Keratinocyte (primary cell): ENCODE measurements around the gene C14orf119. TPM values are rescaled to one million over a fixed set of nuclear protein-coding genes. Genes with fewer than 3 reads are reported as not detected.

Source experiments
- DNase-seq: peaks from one replicate; pipeline ENCODE4 v3.0.0-alpha.2; 2011; ENCODE audit warnings: low read depth, missing footprints, low spot score
- FAIRE-seq: peaks from 2 replicates; lab custom pipeline; 2011; peaks lifted over from hg19 to GRCh38; lab: Jason Lieb, UNC
- H2AFZ ChIP-seq: 2 replicates; pipeline ENCODE4 v1.6.0; 2012; ENCODE audit warnings: low read length, control low read depth, inconsistent platforms; ENCODE audit not compliant: control insufficient read depth
- H3K27ac ChIP-seq: 2 replicates; pipeline ENCODE4 v1.5.1; 2011; ENCODE audit warnings: low read length; ENCODE audit not compliant: control insufficient read depth, insufficient read depth
- H3K27me3 ChIP-seq: 3 replicates; pipeline ENCODE4 v1.6.0; 2011; ENCODE audit warnings: low read length; ENCODE audit not compliant: control insufficient read depth, insufficient read depth; ENCODE audit errors: extremely low read depth
- H3K36me3 ChIP-seq, 2 experiments: 2 replicates in 1 of 2; 3 replicates in 1 of 2; pipeline ENCODE4 v1.5.1; 2011; ENCODE audit warnings: low read length in 2 of 2, mild to moderate bottlenecking in 1 of 2; ENCODE audit not compliant: control insufficient read depth in 2 of 2, insufficient read depth in 2 of 2; ENCODE audit errors: extremely low read depth in 1 of 2
- H3K4me1 ChIP-seq: 3 replicates; pipeline ENCODE4 v1.5.1; 2011; ENCODE audit warnings: low read length; ENCODE audit not compliant: control insufficient read depth, insufficient read depth; ENCODE audit errors: extremely low read depth
- H3K4me2 ChIP-seq: 3 replicates; pipeline ENCODE4 v1.6.0; 2011; ENCODE audit warnings: low read depth, low read length; ENCODE audit not compliant: control insufficient read depth, insufficient read depth; ENCODE audit errors: extremely low read depth
- H3K4me3 ChIP-seq, 3 experiments: fragments of 200-600 bp in 1 of 3; sonication (generic) in 1 of 3; 2 replicates in 2 of 3; 3 replicates in 1 of 3; pipeline ENCODE4 v1.5.1; 2011 to 2016; ENCODE audit warnings: low read length in 3 of 3, mild to moderate bottlenecking in 3 of 3, control low read depth in 2 of 3, inconsistent platforms in 1 of 3, low read depth in 1 of 3, mixed read lengths in 1 of 3, mixed run types in 1 of 3, moderate library complexity in 1 of 3; ENCODE audit not compliant: control insufficient read depth in 2 of 3, insufficient read depth in 2 of 3; ENCODE audit errors: extremely low read depth in 1 of 3
- H3K79me2 ChIP-seq: 2 replicates; pipeline ENCODE4 v1.6.0; 2012; ENCODE audit warnings: low read length; ENCODE audit not compliant: control insufficient read depth, insufficient read depth
- H3K9ac ChIP-seq: 3 replicates; pipeline ENCODE4 v1.6.0; 2011; ENCODE audit warnings: low read length; ENCODE audit not compliant: control insufficient read depth, insufficient read depth; ENCODE audit errors: extremely low read depth
- H3K9me1 ChIP-seq: 3 replicates; pipeline ENCODE4 v1.6.0; 2011; ENCODE audit warnings: low read length; ENCODE audit not compliant: control insufficient read depth, insufficient read depth; ENCODE audit errors: extremely low read depth
- H3K9me3 ChIP-seq: 2 replicates; pipeline ENCODE4 v1.5.1; 2012; ENCODE audit warnings: low read depth, low read length; ENCODE audit not compliant: control insufficient read depth
- H4K20me1 ChIP-seq: 3 replicates; pipeline ENCODE4 v1.6.0; 2011; ENCODE audit warnings: low read length; ENCODE audit not compliant: control insufficient read depth, insufficient read depth; ENCODE audit errors: extremely low read depth
- EZH2 ChIP-seq: IDR thresholded peaks from one replicate; pipeline ENCODE4 v1.6.1; 2012; ENCODE audit warnings: inconsistent platforms, mild to moderate bottlenecking, low read length, moderate library complexity
- dilution Hi-C: fragments of 300-500 bp; cut with MboI; formaldehyde crosslinking; loops from one replicate; pipeline ENCODE4 v1.7.0; 2020; ENCODE audit warnings: low sequenced_read_pairs; ENCODE audit not compliant: extremely low pct_ligation_motif_present
- polyA plus RNA-seq, 5 experiments: library from polyadenylated mRNA; depleted of rRNA in 3 of 5; stranded (reverse) in 3 of 5; stranded (forward) in 1 of 5; unstranded in 1 of 5; fragments of >200 nt; gene quantifications; 1 replicate in 1 of 5; 2 replicates in 3 of 5; 3 replicates in 1 of 5; pipeline versions ENCODE4 v1.2.1 to v1.2.3, GENCODE V29; 2011 to 2012; ENCODE audit warnings: missing spikeins in 2 of 5, low read depth in 1 of 5, low replicate concordance in 1 of 5
- TF ChIP-seq, protein P1 (sequence below), 3 experiments: IDR thresholded peaks in 1 of 3; conservative IDR thresholded peaks in 1 of 3; optimal IDR thresholded peaks in 1 of 3; 2 replicates in 2 of 3; 3 replicates in 1 of 3; pipeline versions ENCODE3 to v1.5.1; 2011; ENCODE audit warnings: low read length in 3 of 3, mild to moderate bottlenecking in 3 of 3, moderate library complexity in 2 of 3, control low read depth in 1 of 3, inconsistent platforms in 1 of 3; ENCODE audit not compliant: insufficient read depth in 2 of 3; ENCODE audit errors: extremely low read depth in 1 of 3

C14orf119 gene
- polyA plus RNA-seq, 1 donor (not counting 4 experiments of a cell fraction or from before 2014, with no cell fraction given): 73.7 TPM

GRCh38 chr14:23054000-23054811, 41.1 kb upstream of the C14orf119 start:
- dilution Hi-C loops: no loop called here
- no peak overlapping the region for H3K27ac ChIP-seq
- FAIRE-seq (no peak), DNase-seq (no peak)
- no peaks in the 10 kb centered on the region for H3K9me3 ChIP-seq
- no peaks in the 10 kb centered on the region for H3K9me1 ChIP-seq
- no peaks in the 10 kb centered on the region for H3K27me3 ChIP-seq
- H3K4me3 ChIP-seq: no peak overlapping the region
- no peak overlapping the region for H3K4me2 ChIP-seq
- peaks cover 25% of the 10 kb centered on the region for H3K4me1 ChIP-seq
- peaks cover 2 to 5% of the 10 kb centered on the region in 2 experiments for H3K36me3 ChIP-seq
- no peaks in the 10 kb centered on the region for H3K79me2 ChIP-seq
- TF ChIP-seq EZH2: no peak
- TF ChIP-seq, protein P1, sequence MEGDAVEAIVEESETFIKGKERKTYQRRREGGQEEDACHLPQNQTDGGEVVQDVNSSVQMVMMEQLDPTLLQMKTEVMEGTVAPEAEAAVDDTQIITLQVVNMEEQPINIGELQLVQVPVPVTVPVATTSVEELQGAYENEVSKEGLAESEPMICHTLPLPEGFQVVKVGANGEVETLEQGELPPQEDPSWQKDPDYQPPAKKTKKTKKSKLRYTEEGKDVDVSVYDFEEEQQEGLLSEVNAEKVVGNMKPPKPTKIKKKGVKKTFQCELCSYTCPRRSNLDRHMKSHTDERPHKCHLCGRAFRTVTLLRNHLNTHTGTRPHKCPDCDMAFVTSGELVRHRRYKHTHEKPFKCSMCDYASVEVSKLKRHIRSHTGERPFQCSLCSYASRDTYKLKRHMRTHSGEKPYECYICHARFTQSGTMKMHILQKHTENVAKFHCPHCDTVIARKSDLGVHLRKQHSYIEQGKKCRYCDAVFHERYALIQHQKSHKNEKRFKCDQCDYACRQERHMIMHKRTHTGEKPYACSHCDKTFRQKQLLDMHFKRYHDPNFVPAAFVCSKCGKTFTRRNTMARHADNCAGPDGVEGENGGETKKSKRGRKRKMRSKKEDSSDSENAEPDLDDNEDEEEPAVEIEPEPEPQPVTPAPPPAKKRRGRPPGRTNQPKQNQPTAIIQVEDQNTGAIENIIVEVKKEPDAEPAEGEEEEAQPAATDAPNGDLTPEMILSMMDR (optimal IDR thresholded peaks at IDR 0.05 in 1 of 3, IDR thresholded peaks at IDR 0.05 in 1 of 3, conservative IDR thresholded peaks at IDR 0.05 in 1 of 3; ENCODE audit: extremely low read depth in 1 of 3, insufficient read depth in 2 of 3, low read length in 3 of 3): peak in 1 of 3 experiments; percentile 40
- H2AFZ ChIP-seq: no peak overlapping the region
- H4K20me1 ChIP-seq: no peaks in the 10 kb centered on the region
- H3K9ac ChIP-seq: no peak overlapping the region

DNA sequence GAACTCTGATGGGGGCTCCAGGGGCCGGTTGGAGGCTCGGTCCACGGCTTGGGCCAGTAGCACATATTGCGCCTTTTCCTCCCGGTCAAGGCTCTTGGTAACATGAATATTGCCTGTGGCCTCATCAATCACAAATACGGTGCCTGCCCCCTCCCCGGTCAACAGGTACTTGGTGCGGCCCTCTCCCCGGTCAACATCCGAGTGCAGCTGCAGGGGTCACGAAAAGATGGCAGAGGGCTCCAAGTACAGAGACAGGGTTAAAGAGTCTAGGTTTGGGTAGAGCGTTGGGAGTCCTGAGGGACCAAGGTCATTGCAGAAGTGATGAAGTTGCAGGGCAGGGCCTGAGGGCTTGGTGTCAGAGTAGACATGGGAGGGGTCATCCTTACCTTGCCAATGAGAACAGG, 40.2 kb upstream of the C14orf119 start:
- Histone ChIP-seq H3K4me1 (peaks cover 25% of the 10 kb centered on the region), H3K9me1 (no peaks in the 10 kb centered on the region), H3K9me3 (no peaks in the 10 kb centered on the region), H2AFZ (no peak overlapping the region), H3K27me3 (no peaks in the 10 kb centered on the region), H3K79me2 (no peaks in the 10 kb centered on the region), H3K36me3 (peaks cover 8 to 9% of the 10 kb centered on the region in 2 experiments), H3K9ac (no peak overlapping the region), H4K20me1 (no peaks in the 10 kb centered on the region), H3K27ac (no peak overlapping the region), H3K4me2 (no peak overlapping the region), H3K4me3 (no peak overlapping the region)
- TF ChIP-seq, protein P1 (optimal IDR thresholded peaks at IDR 0.05 in 1 of 3, IDR thresholded peaks at IDR 0.05 in 1 of 3, conservative IDR thresholded peaks at IDR 0.05 in 1 of 3; ENCODE audit: extremely low read depth in 1 of 3, insufficient read depth in 2 of 3, low read length in 3 of 3): no peak
- TF ChIP-seq EZH2: no peak
- DNase-seq: no peak
- FAIRE-seq: no peak
- dilution Hi-C loops: no loop called here
